Measurements from ENCODE around the gene HOXA13. TPM values are rescaled to one million over a fixed set of nuclear protein-coding genes. Genes with fewer than 3 reads are reported as not detected.

HOXA13 gene
- total and polyA plus RNA-seq, 2 experiments from 2014 or later, result 6.2 to 14.2 TPM

DNA sequence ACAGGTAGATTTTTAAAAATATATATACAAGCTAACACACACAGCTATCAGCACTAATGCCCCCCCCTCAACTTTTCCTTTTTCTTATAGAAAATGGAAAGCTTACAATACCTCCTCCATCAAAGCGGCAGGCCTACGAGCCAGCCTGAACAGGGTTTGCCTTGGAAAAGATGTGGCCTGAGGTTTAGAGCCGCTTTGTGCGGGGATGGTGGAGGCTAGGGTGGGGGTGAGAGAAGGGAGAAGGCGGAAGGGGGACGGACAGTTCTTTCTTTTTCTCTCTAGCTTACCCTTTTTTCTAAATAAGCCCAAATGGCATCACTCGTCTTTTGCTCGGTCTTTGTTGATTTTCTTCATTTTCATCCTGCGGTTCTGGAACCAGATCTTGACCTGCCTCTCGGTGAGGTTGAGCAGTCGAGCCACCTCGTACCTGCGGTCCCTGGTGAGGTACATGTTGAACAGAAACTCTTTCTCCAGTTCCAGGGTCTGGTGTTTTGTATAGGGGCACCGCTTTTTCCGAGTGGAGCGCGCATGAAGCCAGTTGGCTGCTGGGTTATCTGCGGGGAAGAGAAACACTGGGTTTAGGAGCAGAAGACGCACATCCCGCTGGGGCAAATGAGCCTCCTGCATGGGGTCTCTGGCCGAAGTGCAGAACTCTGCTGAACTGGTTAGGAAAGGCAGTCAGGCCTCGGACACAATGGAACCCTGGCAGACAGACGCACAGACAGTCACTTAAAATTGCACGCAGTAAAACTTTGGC lies 36.4 kb downstream of the HOXA13 start:
- peak overlapping the region; percentile 96 for H3K4me2 ChIP-seq
- H3K27ac ChIP-seq, result peak overlapping the region; percentile 22
- peaks cover 62% of the 10 kb centered on the region for H3K79me2 ChIP-seq
- peaks cover 92% of the 10 kb centered on the region for H3K27me3 ChIP-seq
- H3K36me3 ChIP-seq (replicated peaks; ENCODE audit: insufficient read depth, low read depth), result no peaks in the 10 kb centered on the region
- no peaks in the 10 kb centered on the region for H3K9me2 ChIP-seq (replicated peaks; ENCODE audit: insufficient read depth)
- TF ChIP-seq EZH2 (IDR thresholded peaks at IDR 0.05; ENCODE audit: borderline replicate concordance) (no peak), EZH2phosphoT487 (IDR thresholded peaks at IDR 0.05; ENCODE audit: low read depth, severe bottlenecking, unreplicated experiment) (no peak)
- TF ChIP-seq, protein P1, sequence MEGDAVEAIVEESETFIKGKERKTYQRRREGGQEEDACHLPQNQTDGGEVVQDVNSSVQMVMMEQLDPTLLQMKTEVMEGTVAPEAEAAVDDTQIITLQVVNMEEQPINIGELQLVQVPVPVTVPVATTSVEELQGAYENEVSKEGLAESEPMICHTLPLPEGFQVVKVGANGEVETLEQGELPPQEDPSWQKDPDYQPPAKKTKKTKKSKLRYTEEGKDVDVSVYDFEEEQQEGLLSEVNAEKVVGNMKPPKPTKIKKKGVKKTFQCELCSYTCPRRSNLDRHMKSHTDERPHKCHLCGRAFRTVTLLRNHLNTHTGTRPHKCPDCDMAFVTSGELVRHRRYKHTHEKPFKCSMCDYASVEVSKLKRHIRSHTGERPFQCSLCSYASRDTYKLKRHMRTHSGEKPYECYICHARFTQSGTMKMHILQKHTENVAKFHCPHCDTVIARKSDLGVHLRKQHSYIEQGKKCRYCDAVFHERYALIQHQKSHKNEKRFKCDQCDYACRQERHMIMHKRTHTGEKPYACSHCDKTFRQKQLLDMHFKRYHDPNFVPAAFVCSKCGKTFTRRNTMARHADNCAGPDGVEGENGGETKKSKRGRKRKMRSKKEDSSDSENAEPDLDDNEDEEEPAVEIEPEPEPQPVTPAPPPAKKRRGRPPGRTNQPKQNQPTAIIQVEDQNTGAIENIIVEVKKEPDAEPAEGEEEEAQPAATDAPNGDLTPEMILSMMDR (IDR thresholded peaks at IDR 0.05; ENCODE audit: poor library complexity), result no peak
- H3K9me3 ChIP-seq (ENCODE audit: low read depth), result no peaks in the 10 kb centered on the region
- no peak for DNase-seq (ENCODE audit: low spot score)
- H3K4me3 ChIP-seq, result peak overlapping the region; percentile 10
- no peaks in the 10 kb centered on the region for H4K20me1 ChIP-seq (ENCODE audit: insufficient read depth, poor library complexity, severe bottlenecking)
- H2AFZ ChIP-seq, result no peak overlapping the region
- peaks cover 26% of the 10 kb centered on the region for H3K4me1 ChIP-seq (ENCODE audit: insufficient read depth)
- WGBS (ENCODE audit: low lambda C conversion rate, missing lambda C conversion rate), result 52% methylated on average over 24 of the region's 24 CpGs

DNA sequence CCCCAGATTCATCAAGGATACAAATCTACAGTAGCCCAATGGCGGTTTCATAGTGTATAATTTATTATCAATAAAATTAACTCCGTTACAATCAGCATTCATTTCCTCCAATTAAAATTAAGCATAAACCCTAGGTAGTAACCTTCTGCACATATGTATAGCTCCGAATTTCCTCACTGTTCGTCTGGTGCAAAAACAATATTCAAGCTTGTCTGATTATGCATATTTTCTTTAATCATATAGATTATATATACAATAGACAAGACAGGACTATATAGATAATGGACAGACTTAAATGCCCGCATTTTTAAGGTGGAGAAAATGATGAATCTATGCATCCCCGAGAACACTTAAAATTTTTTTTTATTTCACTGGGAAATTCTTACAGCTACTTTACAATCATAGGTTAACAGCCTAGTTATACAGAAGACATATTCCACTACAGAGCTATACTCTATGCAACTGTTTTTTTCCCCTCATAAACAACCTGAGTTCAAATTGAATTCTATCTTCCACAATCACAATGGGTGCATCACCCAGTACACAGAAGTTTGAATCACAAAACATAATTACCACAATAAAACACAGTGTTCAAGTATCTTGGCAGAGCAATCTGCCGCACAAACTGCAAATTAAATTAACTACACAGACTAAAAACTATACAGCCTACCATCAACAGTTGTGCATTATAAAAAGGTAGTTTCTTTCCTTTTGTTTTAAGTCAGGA lies 37.2 kb downstream of the HOXA13 start:
- peaks cover 22% of the 10 kb centered on the region for H3K4me1 ChIP-seq (ENCODE audit: insufficient read depth)
- H3K9me3 ChIP-seq (ENCODE audit: low read depth), result no peaks in the 10 kb centered on the region
- H3K4me3 ChIP-seq, result peak overlapping the region; percentile 10
- H3K79me2 ChIP-seq, result peaks cover 54% of the 10 kb centered on the region
- no peak for DNase-seq (ENCODE audit: low spot score)
- peaks cover 92% of the 10 kb centered on the region for H3K27me3 ChIP-seq
- peak overlapping the region; percentile 96 for H3K4me2 ChIP-seq
- 71% methylated on average over 7 of the region's 7 CpGs for WGBS (ENCODE audit: low lambda C conversion rate, missing lambda C conversion rate)
- no peak for TF ChIP-seq EZH2 (IDR thresholded peaks at IDR 0.05; ENCODE audit: borderline replicate concordance)
- peak overlapping the region; percentile 62 for H3K27ac ChIP-seq
- H4K20me1 ChIP-seq (ENCODE audit: insufficient read depth, poor library complexity, severe bottlenecking), result no peaks in the 10 kb centered on the region
- H3K36me3 ChIP-seq (replicated peaks; ENCODE audit: insufficient read depth, low read depth), result no peaks in the 10 kb centered on the region
- H3K9me2 ChIP-seq (replicated peaks; ENCODE audit: insufficient read depth), result no peaks in the 10 kb centered on the region
- H2AFZ ChIP-seq, result no peak overlapping the region

DNA sequence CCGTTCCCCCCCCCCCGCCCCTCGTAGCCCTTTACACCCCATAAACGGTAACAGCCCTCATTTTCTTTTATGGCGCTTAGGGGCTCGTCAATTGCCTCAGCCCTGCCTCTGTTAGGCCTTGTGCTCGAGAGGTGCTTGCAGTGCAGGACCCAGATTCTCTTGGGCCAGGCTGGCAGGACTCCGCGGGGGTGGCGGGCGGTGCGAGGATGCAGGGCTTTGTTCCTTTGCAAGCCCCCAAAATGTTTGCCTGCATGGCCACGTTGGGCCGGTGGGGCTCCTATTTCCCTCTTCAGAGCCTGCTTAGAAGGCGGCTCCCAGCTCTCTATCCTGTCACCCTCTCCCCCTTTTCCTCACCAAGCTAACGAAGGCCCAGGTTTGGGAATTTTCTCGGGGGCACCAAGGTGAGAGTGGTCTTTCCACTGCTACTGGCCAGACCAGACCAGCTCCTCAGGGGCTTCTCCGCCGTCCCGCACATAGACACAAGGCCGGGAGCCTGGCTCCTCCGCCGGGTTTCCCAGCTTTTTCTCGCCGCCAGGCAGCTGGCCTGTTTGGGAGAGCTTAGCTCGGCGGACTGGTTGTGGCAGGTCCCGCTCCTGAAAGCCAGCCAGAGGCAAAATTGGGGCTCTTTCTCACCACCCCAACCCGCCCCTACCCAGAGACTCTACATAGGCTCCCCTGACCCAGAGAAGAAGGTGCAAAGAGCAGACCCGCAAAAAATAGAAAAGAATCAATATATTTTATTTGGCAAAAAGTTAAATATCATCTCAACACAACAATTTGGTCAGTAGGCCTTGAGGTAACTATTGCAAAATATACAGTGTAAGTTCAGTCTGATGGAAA lies 38.0 kb downstream of the HOXA13 start:
- Histone ChIP-seq H2AFZ (no peak overlapping the region), H3K4me3 (no peak overlapping the region), H3K79me2 (peaks cover 46% of the 10 kb centered on the region), H3K9me2 (replicated peaks; ENCODE audit: insufficient read depth) (no peaks in the 10 kb centered on the region), H3K9me3 (ENCODE audit: low read depth) (no peaks in the 10 kb centered on the region), H3K4me2 (peak overlapping the region; percentile 96), H3K36me3 (replicated peaks; ENCODE audit: insufficient read depth, low read depth) (no peaks in the 10 kb centered on the region), H3K27me3 (peaks cover 92% of the 10 kb centered on the region), H4K20me1 (ENCODE audit: insufficient read depth, poor library complexity, severe bottlenecking) (no peaks in the 10 kb centered on the region), H3K27ac (peak overlapping the region; percentile 62), H3K4me1 (ENCODE audit: insufficient read depth) (peaks cover 18% of the 10 kb centered on the region)
- TF ChIP-seq, protein P1 (IDR thresholded peaks at IDR 0.05; ENCODE audit: poor library complexity), result no peak
- no peak for TF ChIP-seq EZH2phosphoT487 (IDR thresholded peaks at IDR 0.05; ENCODE audit: low read depth, severe bottlenecking, unreplicated experiment)
- no peak for TF ChIP-seq EZH2 (IDR thresholded peaks at IDR 0.05; ENCODE audit: borderline replicate concordance)
- WGBS (ENCODE audit: low lambda C conversion rate, missing lambda C conversion rate), result 32% methylated on average over 26 of the region's 30 CpGs
- peak; percentile 19 for DNase-seq (ENCODE audit: low spot score)

Measured in hepatocyte (in vitro differentiated cells).